ENCODE data around the gene TCEANC2. TPM values are rescaled to one million over a fixed set of nuclear protein-coding genes. Genes with fewer than 3 reads are reported as not detected.

TCEANC2 gene
- total and polyA plus RNA-seq, 2 experiments from 2014 or later = 6.0 to 6.3 TPM

DNA sequence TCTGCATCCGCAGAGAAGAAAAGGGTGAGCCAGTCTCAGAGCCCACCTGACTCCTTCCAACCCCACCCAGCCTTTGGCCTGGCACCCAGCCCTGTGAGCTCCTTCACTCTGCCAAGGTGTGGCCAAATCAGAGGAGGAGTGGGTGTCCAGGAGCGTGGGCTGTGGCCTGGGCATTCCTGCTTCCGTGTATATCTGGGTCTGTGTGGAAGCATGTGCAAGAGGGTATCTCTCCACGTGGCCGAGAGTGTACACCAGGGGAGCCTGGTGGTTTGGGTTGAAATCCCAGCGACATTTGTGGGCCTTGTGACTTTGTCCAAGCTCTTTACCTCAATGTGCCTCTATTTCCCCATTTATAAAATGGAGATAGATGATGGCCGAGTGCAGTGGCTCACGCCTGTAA lies 69.6 kb downstream of the TCEANC2 start:
- Histone ChIP-seq H3K9me2 (ENCODE audit: insufficient read depth) (no peaks in the 10 kb centered on the region), H3K27ac (ENCODE audit: low read depth) (no peak overlapping the region), H3K36me3 (ENCODE audit: insufficient read depth) (no peaks in the 10 kb centered on the region), H3F3A (replicated peaks; ENCODE audit: low read depth) (no peaks in the 10 kb centered on the region), H3K4me2 (no peak overlapping the region), H3K27me3 (ENCODE audit: insufficient read depth) (peaks cover 14% of the 10 kb centered on the region), H3K4me3 (no peak overlapping the region), H3K79me2 (replicated peaks; ENCODE audit: insufficient read depth) (no peaks in the 10 kb centered on the region), H4K20me1 (replicated peaks; ENCODE audit: insufficient read depth) (no peaks in the 10 kb centered on the region), H3K4me1 (ENCODE audit: insufficient read depth) (peaks cover 9% of the 10 kb centered on the region; the same call in 1 of the 2 replicates), H2AFZ (no peak overlapping the region)
- 0 out of 3 replicates have a peak, but pooled peaks cover 4% of the 10 kb centered on the region for H3K36me3 Mint-ChIP-seq (ENCODE audit: low read depth)
- H3K4me1 Mint-ChIP-seq = peaks cover 20% of the 10 kb centered on the region
- H3K9me3 Mint-ChIP-seq = no peaks in the 10 kb centered on the region; the same call in 2 of the 3 replicates
- peaks cover 18% of the 10 kb centered on the region for H3K27me3 Mint-ChIP-seq (ENCODE audit: insufficient read depth, low read depth, poor library complexity)
- TF ChIP-seq POLR2AphosphoS5 (IDR thresholded peaks at IDR 0.05; ENCODE audit: low read depth) (no peak), ZNF114 (CRISPR knock-in tag; IDR thresholded peaks at IDR 0.05) (no peak), STAT1 (IDR thresholded peaks at IDR 0.05; ENCODE audit: unreplicated experiment) (no peak), ZNF331 (CRISPR knock-in tag; IDR thresholded peaks at IDR 0.05; ENCODE audit: low read depth) (no peak), NANOG (IDR thresholded peaks at IDR 0.05; ENCODE audit: borderline replicate concordance) (no peak), JUNB (IDR thresholded peaks at IDR 0.05; ENCODE audit: unreplicated experiment) (no peak), CREB1 (CRISPR knock-in tag; IDR thresholded peaks at IDR 0.05; ENCODE audit: low read depth) (no peak), EZH2 (IDR thresholded peaks at IDR 0.05; ENCODE audit: low read depth, unreplicated experiment) (no peak), EZH2phosphoT487 (IDR thresholded peaks at IDR 0.05; ENCODE audit: unreplicated experiment) (no peak)
- TF ChIP-seq, protein P1, sequence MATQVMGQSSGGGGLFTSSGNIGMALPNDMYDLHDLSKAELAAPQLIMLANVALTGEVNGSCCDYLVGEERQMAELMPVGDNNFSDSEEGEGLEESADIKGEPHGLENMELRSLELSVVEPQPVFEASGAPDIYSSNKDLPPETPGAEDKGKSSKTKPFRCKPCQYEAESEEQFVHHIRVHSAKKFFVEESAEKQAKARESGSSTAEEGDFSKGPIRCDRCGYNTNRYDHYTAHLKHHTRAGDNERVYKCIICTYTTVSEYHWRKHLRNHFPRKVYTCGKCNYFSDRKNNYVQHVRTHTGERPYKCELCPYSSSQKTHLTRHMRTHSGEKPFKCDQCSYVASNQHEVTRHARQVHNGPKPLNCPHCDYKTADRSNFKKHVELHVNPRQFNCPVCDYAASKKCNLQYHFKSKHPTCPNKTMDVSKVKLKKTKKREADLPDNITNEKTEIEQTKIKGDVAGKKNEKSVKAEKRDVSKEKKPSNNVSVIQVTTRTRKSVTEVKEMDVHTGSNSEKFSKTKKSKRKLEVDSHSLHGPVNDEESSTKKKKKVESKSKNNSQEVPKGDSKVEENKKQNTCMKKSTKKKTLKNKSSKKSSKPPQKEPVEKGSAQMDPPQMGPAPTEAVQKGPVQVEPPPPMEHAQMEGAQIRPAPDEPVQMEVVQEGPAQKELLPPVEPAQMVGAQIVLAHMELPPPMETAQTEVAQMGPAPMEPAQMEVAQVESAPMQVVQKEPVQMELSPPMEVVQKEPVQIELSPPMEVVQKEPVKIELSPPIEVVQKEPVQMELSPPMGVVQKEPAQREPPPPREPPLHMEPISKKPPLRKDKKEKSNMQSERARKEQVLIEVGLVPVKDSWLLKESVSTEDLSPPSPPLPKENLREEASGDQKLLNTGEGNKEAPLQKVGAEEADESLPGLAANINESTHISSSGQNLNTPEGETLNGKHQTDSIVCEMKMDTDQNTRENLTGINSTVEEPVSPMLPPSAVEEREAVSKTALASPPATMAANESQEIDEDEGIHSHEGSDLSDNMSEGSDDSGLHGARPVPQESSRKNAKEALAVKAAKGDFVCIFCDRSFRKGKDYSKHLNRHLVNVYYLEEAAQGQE (IDR thresholded peaks at IDR 0.05; ENCODE audit: unreplicated experiment) = no peak
- TF ChIP-seq, protein P2, sequence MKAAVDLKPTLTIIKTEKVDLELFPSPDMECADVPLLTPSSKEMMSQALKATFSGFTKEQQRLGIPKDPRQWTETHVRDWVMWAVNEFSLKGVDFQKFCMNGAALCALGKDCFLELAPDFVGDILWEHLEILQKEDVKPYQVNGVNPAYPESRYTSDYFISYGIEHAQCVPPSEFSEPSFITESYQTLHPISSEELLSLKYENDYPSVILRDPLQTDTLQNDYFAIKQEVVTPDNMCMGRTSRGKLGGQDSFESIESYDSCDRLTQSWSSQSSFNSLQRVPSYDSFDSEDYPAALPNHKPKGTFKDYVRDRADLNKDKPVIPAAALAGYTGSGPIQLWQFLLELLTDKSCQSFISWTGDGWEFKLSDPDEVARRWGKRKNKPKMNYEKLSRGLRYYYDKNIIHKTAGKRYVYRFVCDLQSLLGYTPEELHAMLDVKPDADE (IDR thresholded peaks at IDR 0.05) = no peak
- TF ChIP-seq, protein P3, sequence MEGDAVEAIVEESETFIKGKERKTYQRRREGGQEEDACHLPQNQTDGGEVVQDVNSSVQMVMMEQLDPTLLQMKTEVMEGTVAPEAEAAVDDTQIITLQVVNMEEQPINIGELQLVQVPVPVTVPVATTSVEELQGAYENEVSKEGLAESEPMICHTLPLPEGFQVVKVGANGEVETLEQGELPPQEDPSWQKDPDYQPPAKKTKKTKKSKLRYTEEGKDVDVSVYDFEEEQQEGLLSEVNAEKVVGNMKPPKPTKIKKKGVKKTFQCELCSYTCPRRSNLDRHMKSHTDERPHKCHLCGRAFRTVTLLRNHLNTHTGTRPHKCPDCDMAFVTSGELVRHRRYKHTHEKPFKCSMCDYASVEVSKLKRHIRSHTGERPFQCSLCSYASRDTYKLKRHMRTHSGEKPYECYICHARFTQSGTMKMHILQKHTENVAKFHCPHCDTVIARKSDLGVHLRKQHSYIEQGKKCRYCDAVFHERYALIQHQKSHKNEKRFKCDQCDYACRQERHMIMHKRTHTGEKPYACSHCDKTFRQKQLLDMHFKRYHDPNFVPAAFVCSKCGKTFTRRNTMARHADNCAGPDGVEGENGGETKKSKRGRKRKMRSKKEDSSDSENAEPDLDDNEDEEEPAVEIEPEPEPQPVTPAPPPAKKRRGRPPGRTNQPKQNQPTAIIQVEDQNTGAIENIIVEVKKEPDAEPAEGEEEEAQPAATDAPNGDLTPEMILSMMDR (conservative IDR thresholded peaks at IDR 0.05; ENCODE audit: low read depth in 2 of 2) = no peak
- TF ChIP-seq, protein P4, sequence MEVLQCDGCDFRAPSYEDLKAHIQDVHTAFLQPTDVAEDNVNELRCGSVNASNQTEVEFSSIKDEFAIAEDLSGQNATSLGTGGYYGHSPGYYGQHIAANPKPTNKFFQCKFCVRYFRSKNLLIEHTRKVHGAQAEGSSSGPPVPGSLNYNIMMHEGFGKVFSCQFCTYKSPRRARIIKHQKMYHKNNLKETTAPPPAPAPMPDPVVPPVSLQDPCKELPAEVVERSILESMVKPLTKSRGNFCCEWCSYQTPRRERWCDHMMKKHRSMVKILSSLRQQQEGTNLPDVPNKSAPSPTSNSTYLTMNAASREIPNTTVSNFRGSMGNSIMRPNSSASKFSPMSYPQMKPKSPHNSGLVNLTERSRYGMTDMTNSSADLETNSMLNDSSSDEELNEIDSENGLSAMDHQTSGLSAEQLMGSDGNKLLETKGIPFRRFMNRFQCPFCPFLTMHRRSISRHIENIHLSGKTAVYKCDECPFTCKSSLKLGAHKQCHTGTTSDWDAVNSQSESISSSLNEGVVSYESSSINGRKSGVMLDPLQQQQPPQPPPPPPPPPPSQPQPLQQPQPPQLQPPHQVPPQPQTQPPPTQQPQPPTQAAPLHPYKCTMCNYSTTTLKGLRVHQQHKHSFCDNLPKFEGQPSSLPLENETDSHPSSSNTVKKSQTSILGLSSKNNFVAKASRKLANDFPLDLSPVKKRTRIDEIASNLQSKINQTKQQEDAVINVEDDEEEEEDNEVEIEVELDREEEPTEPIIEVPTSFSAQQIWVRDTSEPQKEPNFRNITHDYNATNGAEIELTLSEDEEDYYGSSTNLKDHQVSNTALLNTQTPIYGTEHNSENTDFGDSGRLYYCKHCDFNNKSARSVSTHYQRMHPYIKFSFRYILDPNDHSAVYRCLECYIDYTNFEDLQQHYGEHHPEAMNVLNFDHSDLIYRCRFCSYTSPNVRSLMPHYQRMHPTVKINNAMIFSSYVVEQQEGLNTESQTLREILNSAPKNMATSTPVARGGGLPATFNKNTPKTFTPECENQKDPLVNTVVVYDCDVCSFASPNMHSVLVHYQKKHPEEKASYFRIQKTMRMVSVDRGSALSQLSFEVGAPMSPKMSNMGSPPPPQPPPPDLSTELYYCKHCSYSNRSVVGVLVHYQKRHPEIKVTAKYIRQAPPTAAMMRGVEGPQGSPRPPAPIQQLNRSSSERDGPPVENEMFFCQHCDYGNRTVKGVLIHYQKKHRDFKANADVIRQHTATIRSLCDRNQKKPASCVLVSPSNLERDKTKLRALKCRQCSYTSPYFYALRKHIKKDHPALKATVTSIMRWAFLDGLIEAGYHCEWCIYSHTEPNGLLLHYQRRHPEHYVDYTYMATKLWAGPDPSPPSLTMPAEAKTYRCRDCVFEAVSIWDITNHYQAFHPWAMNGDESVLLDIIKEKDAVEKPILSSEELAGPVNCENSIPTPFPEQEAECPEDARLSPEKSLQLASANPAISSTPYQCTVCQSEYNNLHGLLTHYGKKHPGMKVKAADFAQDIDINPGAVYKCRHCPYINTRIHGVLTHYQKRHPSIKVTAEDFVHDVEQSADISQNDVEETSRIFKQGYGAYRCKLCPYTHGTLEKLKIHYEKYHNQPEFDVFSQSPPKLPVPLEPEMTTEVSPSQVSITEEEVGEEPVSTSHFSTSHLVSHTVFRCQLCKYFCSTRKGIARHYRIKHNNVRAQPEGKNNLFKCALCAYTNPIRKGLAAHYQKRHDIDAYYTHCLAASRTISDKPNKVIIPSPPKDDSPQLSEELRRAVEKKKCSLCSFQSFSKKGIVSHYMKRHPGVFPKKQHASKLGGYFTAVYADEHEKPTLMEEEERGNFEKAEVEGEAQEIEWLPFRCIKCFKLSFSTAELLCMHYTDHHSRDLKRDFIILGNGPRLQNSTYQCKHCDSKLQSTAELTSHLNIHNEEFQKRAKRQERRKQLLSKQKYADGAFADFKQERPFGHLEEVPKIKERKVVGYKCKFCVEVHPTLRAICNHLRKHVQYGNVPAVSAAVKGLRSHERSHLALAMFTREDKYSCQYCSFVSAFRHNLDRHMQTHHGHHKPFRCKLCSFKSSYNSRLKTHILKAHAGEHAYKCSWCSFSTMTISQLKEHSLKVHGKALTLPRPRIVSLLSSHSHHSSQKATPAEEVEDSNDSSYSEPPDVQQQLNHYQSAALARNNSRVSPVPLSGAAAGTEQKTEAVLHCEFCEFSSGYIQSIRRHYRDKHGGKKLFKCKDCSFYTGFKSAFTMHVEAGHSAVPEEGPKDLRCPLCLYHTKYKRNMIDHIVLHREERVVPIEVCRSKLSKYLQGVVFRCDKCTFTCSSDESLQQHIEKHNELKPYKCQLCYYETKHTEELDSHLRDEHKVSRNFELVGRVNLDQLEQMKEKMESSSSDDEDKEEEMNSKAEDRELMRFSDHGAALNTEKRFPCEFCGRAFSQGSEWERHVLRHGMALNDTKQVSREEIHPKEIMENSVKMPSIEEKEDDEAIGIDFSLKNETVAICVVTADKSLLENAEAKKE (CRISPR knock-in tag; IDR thresholded peaks at IDR 0.05) = no peak
- H3K4me3 Mint-ChIP-seq = no peak overlapping the region
- no peak overlapping the region for H3K27ac Mint-ChIP-seq
- ATAC-seq = no peak
- DNase-seq (ENCODE audit: low spot score) = no peak
